IMR-90 (cell line): ENCODE data around the gene ENAH. TPM values are rescaled to one million over a fixed set of nuclear protein-coding genes. Genes with fewer than 3 reads are reported as not detected.
"Not testable (repeated sequence)": the region's sequence is repeated elsewhere in the genome, so short reads cannot be mapped to it uniquely, and the experiment has no call there.

Source experiments
- ATAC-seq: fragments of 200-7000 bp; cut with Tn5 transposase; 2 replicates; pipeline ENCODE4 v1.9.1; 2020; ENCODE audit warnings: low read depth, mild to moderate bottlenecking, moderate library complexity
- BruUV-seq: library from RNA; stranded (reverse); fragments of 400-500 nt; replicated peaks from 2 replicates; lab custom pipeline; 2021; lab: Mats Ljungman, UMichigan
- CTCF ChIA-PET: fragments of 300-600 bp; formaldehyde crosslinking; extraction: SDS; loops from one replicate; lab custom pipeline; 2021; ENCODE audit warnings: antibody characterized with exemption; lab: Yijun Ruan, JAX
- POLR2A ChIA-PET: fragments of 300-600 bp; sonication (Branson Sonifier 250); formaldehyde crosslinking; loops from one replicate; lab custom pipeline; 2022; ENCODE audit warnings: antibody characterized with exemption; ENCODE audit not compliant: unreplicated experiment; lab: Charles Lee
- DNase-seq: peaks from one replicate; pipeline ENCODE4 v3.0.0; 2013
- H2AFZ ChIP-seq: replicated peaks from 2 replicates; pipeline ENCODE3; 2013; ENCODE audit warnings: low read length, mild to moderate bottlenecking; ENCODE audit not compliant: poor library complexity
- H2AK5ac ChIP-seq: 2 replicates; pipeline ENCODE4 v1.6.1; 2013; ENCODE audit warnings: low read depth, low read length, inconsistent platforms
- H2AK9ac ChIP-seq: replicated peaks from 2 replicates; pipeline ENCODE3; 2013; ENCODE audit warnings: mild to moderate bottlenecking, low read depth, low read length, moderate library complexity; ENCODE audit not compliant: poor library complexity
- H2BK120ac ChIP-seq: 2 replicates; pipeline ENCODE4 v1.6.1; 2013; ENCODE audit warnings: low read depth, low read length, inconsistent platforms
- H2BK15ac ChIP-seq: 3 replicates; pipeline ENCODE4 v1.6.1; 2013; ENCODE audit warnings: low read depth, low read length, inconsistent platforms
- H2BK20ac ChIP-seq: 2 replicates; pipeline ENCODE4 v1.6.1; 2013; ENCODE audit warnings: low read depth, mild to moderate bottlenecking, inconsistent platforms, low read length, moderate library complexity
- H2BK5ac ChIP-seq: 2 replicates; pipeline ENCODE4 v1.6.1; 2013; ENCODE audit warnings: mild to moderate bottlenecking, low read depth, low read length, inconsistent platforms; ENCODE audit not compliant: poor library complexity, severe bottlenecking
- H3K14ac ChIP-seq: replicated peaks from 2 replicates; pipeline ENCODE4 v1.6.1; 2013; ENCODE audit warnings: low read depth, low read length, inconsistent platforms
- H3K18ac ChIP-seq: 2 replicates; pipeline ENCODE4 v1.6.1; 2013; ENCODE audit warnings: low read depth, low read length, control low read depth
- H3K23ac ChIP-seq: 2 replicates; pipeline ENCODE4 v1.6.1; 2013; ENCODE audit warnings: low read depth, low read length, inconsistent platforms
- H3K27ac ChIP-seq: 2 replicates; pipeline ENCODE4 v1.5.1; 2013; ENCODE audit warnings: mild to moderate bottlenecking, control low read depth, low read length; ENCODE audit not compliant: insufficient read depth
- H3K27me3 ChIP-seq: 2 replicates; pipeline ENCODE4 v1.6.1; 2013; ENCODE audit warnings: low read length; ENCODE audit not compliant: control insufficient read depth, insufficient read depth
- H3K36me3 ChIP-seq: 2 replicates; pipeline ENCODE4 v1.6.1; 2013; ENCODE audit warnings: low read length, mixed read lengths; ENCODE audit not compliant: control insufficient read depth, insufficient read depth
- H3K4ac ChIP-seq: 2 replicates; pipeline ENCODE4 v1.6.1; 2013; ENCODE audit warnings: low read depth, low read length, inconsistent platforms
- H3K4me1 ChIP-seq: 2 replicates; pipeline ENCODE4 v1.6.1; 2013; ENCODE audit warnings: low read length, mixed read lengths; ENCODE audit not compliant: control insufficient read depth, insufficient read depth
- H3K4me2 ChIP-seq: 2 replicates; pipeline ENCODE4 v1.6.1; 2013; ENCODE audit warnings: low read depth, mild to moderate bottlenecking, control low read depth, low read length, moderate library complexity
- H3K4me3 ChIP-seq: 2 replicates; pipeline ENCODE4 v1.5.1; 2013; ENCODE audit warnings: low read depth, mild to moderate bottlenecking, control low read depth, low read length, moderate library complexity; ENCODE audit not compliant: insufficient read depth
- H3K56ac ChIP-seq: 2 replicates; pipeline ENCODE4 v1.6.1; 2013; ENCODE audit warnings: low read length, inconsistent platforms; ENCODE audit not compliant: insufficient read depth; ENCODE audit errors: extremely low read depth
- H3K79me1 ChIP-seq, 2 experiments: 2 replicates each; pipeline ENCODE4 v1.6.1; 2013; ENCODE audit warnings: low read length in 2 of 2, inconsistent platforms in 1 of 2, low read depth in 1 of 2
- H3K9ac ChIP-seq: 2 replicates; pipeline ENCODE4 v1.6.1; 2013; ENCODE audit warnings: low read depth, low read length, control low read depth
- H3K9me1 ChIP-seq: 2 replicates; pipeline ENCODE4 v1.6.1; 2013; ENCODE audit warnings: low read length, inconsistent platforms; ENCODE audit not compliant: insufficient read depth
- H3K9me3 ChIP-seq: 2 replicates; pipeline ENCODE4 v1.6.1; 2013; ENCODE audit warnings: low read length; ENCODE audit not compliant: control insufficient read depth, insufficient read depth
- H4K20me1 ChIP-seq: 2 replicates; pipeline ENCODE4 v1.6.1; 2013; ENCODE audit warnings: low read length, inconsistent platforms; ENCODE audit not compliant: insufficient read depth
- H4K5ac ChIP-seq: 2 replicates; pipeline ENCODE4 v1.6.1; 2013; ENCODE audit warnings: mild to moderate bottlenecking, low read depth, low read length, control low read depth
- H4K8ac ChIP-seq, 2 experiments: 2 replicates each; pipeline ENCODE4 v1.6.1; 2013; ENCODE audit warnings: low read depth in 2 of 2, low read length in 2 of 2, control low read depth in 1 of 2, inconsistent platforms in 1 of 2
- H4K91ac ChIP-seq: 2 replicates; pipeline ENCODE4 v1.6.1; 2013; ENCODE audit warnings: low read depth, low read length, inconsistent platforms; ENCODE audit not compliant: insufficient read depth
- BHLHE40 ChIP-seq: fragments of 150-350 bp; IDR thresholded peaks from 2 replicates; pipeline ENCODE4 v1.6.1; 2016; ENCODE audit warnings: mild to moderate bottlenecking, low read depth, low read length
- CEBPB ChIP-seq: IDR thresholded peaks from 2 replicates; pipeline ENCODE4 v1.6.1; 2012; ENCODE audit warnings: low read depth, low read length, improper control_type of control experiment
- CHD1 ChIP-seq: IDR thresholded peaks from 2 replicates; pipeline ENCODE4 v1.6.1; 2012; ENCODE audit warnings: low read depth, low read length, improper control_type of control experiment
- FOS ChIP-seq: fragments of 150-350 bp; IDR thresholded peaks from 2 replicates; pipeline ENCODE4 v1.6.1; 2016; ENCODE audit warnings: low read depth, low read length
- MAFK ChIP-seq: IDR thresholded peaks from 2 replicates; pipeline ENCODE4 v1.6.1; 2012; ENCODE audit warnings: low read depth, low read length, improper control_type of control experiment
- NFE2L2 ChIP-seq: fragments of 150-350 bp; IDR thresholded peaks from 2 replicates; pipeline ENCODE4 v1.6.1; 2016; ENCODE audit warnings: low read depth, mild to moderate bottlenecking, low read length
- RAD21 ChIP-seq: IDR thresholded peaks from 2 replicates; pipeline ENCODE4 v1.6.1; 2012; ENCODE audit warnings: low read length, improper control_type of control experiment
- RCOR1 ChIP-seq: IDR thresholded peaks from 2 replicates; pipeline ENCODE4 v1.6.1; 2012; ENCODE audit warnings: mild to moderate bottlenecking, low read length, improper control_type of control experiment; ENCODE audit not compliant: insufficient replicate concordance
- SMC3 ChIP-seq: fragments of 150-350 bp; IDR thresholded peaks from 2 replicates; pipeline ENCODE4 v1.6.1; 2016; ENCODE audit warnings: low read depth, mild to moderate bottlenecking, antibody characterized with exemption, low read length, moderate library complexity
- WGBS, 2 experiments: methylation state at CpG; one replicate each; pipeline versions ENCODE4 v1.1.5 to v1.1.7; 2013; ENCODE audit warnings: missing lambda C conversion rate in 2 of 2; ENCODE audit not compliant: insufficient read length in 1 of 2; ENCODE audit errors: extremely low coverage in 2 of 2; 5-methylcytosine and 5-hydroxymethylcytosine counted together
- dilution Hi-C: fragments of 300-500 bp; cut with HindIII; formaldehyde crosslinking; loops from one replicate; pipeline ENCODE4 v1.14.3; 2018; ENCODE audit warnings: low sequenced_read_pairs; ENCODE audit not compliant: unreplicated experiment
- in situ Hi-C: fragments of 300-500 bp; cut with MboI; formaldehyde crosslinking; loops from 3 replicates; pipeline ENCODE4 v1.14.3; 2019; ENCODE audit warnings: low sequenced_read_pairs, inconsistent platforms, mixed read lengths
- intact Hi-C: fragments of 100-400 bp; cut with micrococcal nuclease; formaldehyde crosslinking; loops from 2 replicates; pipeline ENCODE4 v1.10.0; 2022
- polyA plus RNA-seq, 3 experiments: library from polyadenylated mRNA; depleted of rRNA; stranded (reverse); fragments of >200 nt; gene quantifications; 2 replicates each; pipeline ENCODE4 v1.2.3, GENCODE V29; 2012; ENCODE audit warnings: low replicate concordance in 1 of 3
- total RNA-seq: library from RNA; depleted of rRNA; stranded (reverse); fragments of >200 nt; gene quantifications from 2 replicates; pipeline ENCODE4 v1.2.3, GENCODE V29; 2012

The ENAH gene
- total and polyA plus RNA-seq, 2 of the 4 experiments (the other 2 are of a cell fraction) = 61.3 to 86.9 TPM

DNA sequence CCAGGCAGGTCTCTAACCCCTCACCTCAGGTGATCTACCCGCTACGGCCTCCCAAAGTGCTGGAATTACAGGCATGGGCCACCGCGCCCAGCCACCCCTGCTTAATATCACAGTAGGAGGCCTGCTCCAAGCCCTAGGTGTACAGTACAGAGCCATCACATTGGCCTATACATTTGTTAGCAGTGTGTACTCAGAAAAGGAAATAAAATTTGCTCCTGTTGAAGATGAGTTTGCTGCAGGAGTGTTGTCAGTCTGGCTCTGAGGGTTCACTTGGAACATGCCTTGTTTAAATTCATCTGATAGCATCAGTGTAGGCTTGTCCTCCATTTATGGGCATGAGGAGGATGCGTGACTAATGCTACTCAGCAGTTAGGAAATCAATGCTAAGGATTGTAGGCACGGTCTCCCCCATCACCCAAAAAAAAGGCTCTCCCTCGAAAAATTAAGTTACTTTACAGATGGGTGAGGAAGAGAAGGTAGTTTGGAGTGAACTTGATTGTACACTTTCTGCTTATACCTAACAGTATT is 4.6 kb upstream of the ENAH start:
- no CpG with 5 or more reads among the region's 7 CpGs for WGBS, 2 experiments

DNA sequence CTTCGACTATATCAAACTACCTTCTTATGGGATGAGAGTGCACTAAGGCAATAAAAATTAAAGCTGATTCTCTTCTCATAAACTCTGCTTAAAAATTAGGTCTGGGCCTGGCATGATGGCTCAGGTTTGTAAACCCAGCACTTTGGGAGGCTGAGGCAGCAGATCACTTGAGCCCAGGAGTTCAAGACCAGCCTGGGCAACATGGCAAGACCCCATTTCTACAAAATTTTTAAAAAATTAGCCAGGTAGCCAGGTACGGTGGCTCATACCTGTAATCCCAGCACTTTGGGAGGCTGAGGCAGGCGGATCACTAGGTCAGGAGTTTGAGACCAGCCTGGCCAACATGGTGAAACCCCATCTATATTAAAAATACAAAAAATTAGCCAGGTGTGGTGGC is 3.3 kb upstream of the ENAH start:
- peak overlapping the region; percentile 49 to 71; a peak in 3 of 4 replicates for H4K8ac ChIP-seq
- POLR2A ChIA-PET, H3K4me3 ChIP-seq, H3K27me3 ChIP-seq, H2AK9ac ChIP-seq, DNase-seq, in situ Hi-C loops, H3K36me3 ChIP-seq, H3K9me1 ChIP-seq, ATAC-seq, H2AFZ ChIP-seq, H3K9me3 ChIP-seq, dilution Hi-C loops, BruUV-seq: not testable (repeated sequence)
- peak overlapping the region; percentile 52; the same call in 1 of the 2 replicates for H4K5ac ChIP-seq
- no CpG with 5 or more reads among the region's 3 CpGs for WGBS, 2 experiments
- peak overlapping the region; percentile 70 for H3K4ac ChIP-seq
- peak overlapping the region; percentile 51 for H3K14ac ChIP-seq
- peak overlapping the region; percentile 58 for H3K9ac ChIP-seq
- peak overlapping the region; percentile 83 for H2BK5ac ChIP-seq
- peak overlapping the region; percentile 62 for H3K56ac ChIP-seq
- H3K23ac ChIP-seq = peak overlapping the region; percentile 64; the same call in 1 of the 2 replicates
- H3K4me1 ChIP-seq = peaks cover 21% of the 10 kb centered on the region
- peak overlapping the region; percentile 80 for H2AK5ac ChIP-seq
- H4K91ac ChIP-seq = peak overlapping the region; percentile 76
- intact Hi-C loops = loop anchor here (1.0 to 10.0 kb wide), 3 partner anchors 79 to 319 kb away; partner anchors contain the start of gene PYCR2
- CTCF ChIA-PET = interaction anchor here (2.0 kb wide), 1 partner anchor 116 kb away, joined by 9 read pairs; no protein-coding TSS in a partner anchor
- peak overlapping the region; percentile 60 for H3K18ac ChIP-seq
- H3K4me2 ChIP-seq = peak overlapping the region; percentile 72; the same call in 1 of the 2 replicates
- H3K79me1 ChIP-seq = peaks cover 3 to 20% of the 10 kb centered on the region in 2 experiments; a peak in 3 of 4 replicates
- H2BK20ac ChIP-seq = peak overlapping the region; percentile 88
- H2BK15ac ChIP-seq = peak overlapping the region; percentile 60; the same call in 1 of the 3 replicates
- peak overlapping the region; percentile 82 for H2BK120ac ChIP-seq
- H4K20me1 ChIP-seq = peaks cover 10% of the 10 kb centered on the region; the same call in 1 of the 2 replicates
- peak overlapping the region; percentile 95 for H3K27ac ChIP-seq

More for the DNA sequence above, 4.6 kb upstream of the ENAH start:
- Histone ChIP-seq H2BK5ac (peak overlapping the region; percentile 99), H3K9ac (peak overlapping the region; percentile 66), H2BK15ac (peak overlapping the region; percentile 79; the same call in 2 of the 3 replicates), H3K4me1 (peaks cover 21% of the 10 kb centered on the region), H3K9me1 (0 out of 2 replicates have a peak, but pooled peaks cover 8% of the 10 kb centered on the region), H2BK120ac (peak overlapping the region; percentile 96), H3K4me3 (peak overlapping the region; percentile 4; the same call in 1 of the 2 replicates), H2BK20ac (peak overlapping the region; percentile 94), H3K4ac (peak overlapping the region; percentile 97), H3K27me3 (no peaks in the 10 kb centered on the region), H3K14ac (peak overlapping the region; percentile 93), H3K56ac (peak overlapping the region; percentile 97), H3K9me3 (no peaks in the 10 kb centered on the region), H3K36me3 (no peaks in the 10 kb centered on the region), H4K5ac (peak overlapping the region; percentile 84), H4K8ac (peak overlapping the region; percentile 49 to 97), H4K91ac (peak overlapping the region; percentile 92), H4K20me1 (peaks cover 4% of the 10 kb centered on the region; the same call in 1 of the 2 replicates), H3K4me2 (peak overlapping the region; percentile 81), H2AFZ (peak overlapping the region; percentile 66), H3K18ac (peak overlapping the region; percentile 92), H3K79me1 (peaks cover 3 to 10% of the 10 kb centered on the region in 2 experiments; a peak in 3 of 4 replicates), H2AK9ac (peak overlapping the region; percentile 81), H2AK5ac (peak overlapping the region; percentile 94), H3K27ac (peak overlapping the region; percentile 93), H3K23ac (peak overlapping the region; percentile 90; the same call in 1 of the 2 replicates)
- in situ Hi-C loops (no loop called here), intact Hi-C loops (loop anchor here (5.0 to 10.0 kb wide), 2 partner anchors 265 to 317 kb away; partner anchors contain the start of gene PYCR2), dilution Hi-C loops (no loop called here)
- DNase-seq (peak; percentile 89), ATAC-seq (peak; percentile 43)
- no TSS peak for BruUV-seq
- ChIA-PET POLR2A (no interaction called here), CTCF (interaction anchor here (0.9 kb wide), 1 partner anchor 24 kb away, joined by 4 read pairs; no protein-coding TSS in a partner anchor)
- TF ChIP-seq NFE2L2 (no peak), RAD21 (0 out of 2 replicates have a peak, but pooled peaks have one; percentile 3), FOS (0 out of 2 replicates have a peak, but pooled peaks have one; percentile 17), CEBPB (peak; percentile 87), BHLHE40 (0 out of 2 replicates have a peak, but pooled peaks have one; percentile 26), RCOR1 (no peak), SMC3 (no peak), MAFK (peak; percentile 24; the same call in 1 of the 2 replicates), CHD1 (no peak)
